Measurements from ENCODE around the gene ZNF354C. TPM values are rescaled to one million over a fixed set of nuclear protein-coding genes. Genes with fewer than 3 reads are reported as not detected.

The ZNF354C gene
- total RNA-seq, 1 donor from 2014 or later = 6.0 TPM

DNA sequence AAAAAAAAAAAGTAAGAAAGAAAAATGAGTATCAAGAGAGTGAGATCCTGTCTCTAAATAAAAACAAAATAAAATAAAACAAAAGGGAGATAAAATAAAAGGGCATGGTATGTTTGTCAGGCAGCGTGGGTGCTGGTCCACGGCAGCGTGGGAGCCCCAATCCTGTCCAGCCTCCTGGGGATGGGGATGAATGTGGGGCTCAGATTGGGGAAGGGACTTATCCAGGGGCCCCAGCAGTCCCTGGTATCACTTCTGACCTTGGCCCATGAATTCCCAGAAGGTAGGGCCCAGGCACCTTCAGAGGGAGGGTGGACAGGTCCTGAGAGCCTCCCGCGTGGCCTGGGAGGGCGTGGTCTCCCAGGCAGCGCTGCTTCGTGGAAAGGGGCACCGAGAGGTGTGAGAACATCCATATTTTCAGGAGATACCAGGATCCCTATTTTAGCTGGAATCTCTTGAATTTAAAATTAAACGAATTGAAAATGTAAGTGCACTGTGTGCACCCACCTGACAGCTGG lies 71.2 kb downstream of the ZNF354C start:
- TF ChIP-seq, protein P1, sequence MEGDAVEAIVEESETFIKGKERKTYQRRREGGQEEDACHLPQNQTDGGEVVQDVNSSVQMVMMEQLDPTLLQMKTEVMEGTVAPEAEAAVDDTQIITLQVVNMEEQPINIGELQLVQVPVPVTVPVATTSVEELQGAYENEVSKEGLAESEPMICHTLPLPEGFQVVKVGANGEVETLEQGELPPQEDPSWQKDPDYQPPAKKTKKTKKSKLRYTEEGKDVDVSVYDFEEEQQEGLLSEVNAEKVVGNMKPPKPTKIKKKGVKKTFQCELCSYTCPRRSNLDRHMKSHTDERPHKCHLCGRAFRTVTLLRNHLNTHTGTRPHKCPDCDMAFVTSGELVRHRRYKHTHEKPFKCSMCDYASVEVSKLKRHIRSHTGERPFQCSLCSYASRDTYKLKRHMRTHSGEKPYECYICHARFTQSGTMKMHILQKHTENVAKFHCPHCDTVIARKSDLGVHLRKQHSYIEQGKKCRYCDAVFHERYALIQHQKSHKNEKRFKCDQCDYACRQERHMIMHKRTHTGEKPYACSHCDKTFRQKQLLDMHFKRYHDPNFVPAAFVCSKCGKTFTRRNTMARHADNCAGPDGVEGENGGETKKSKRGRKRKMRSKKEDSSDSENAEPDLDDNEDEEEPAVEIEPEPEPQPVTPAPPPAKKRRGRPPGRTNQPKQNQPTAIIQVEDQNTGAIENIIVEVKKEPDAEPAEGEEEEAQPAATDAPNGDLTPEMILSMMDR (IDR thresholded peaks at IDR 0.05; ENCODE audit: unreplicated experiment) = no peak
- peaks cover 12% of the 10 kb centered on the region for H3K27me3 Mint-ChIP-seq (ENCODE audit: unreplicated experiment)
- H3K36me3 Mint-ChIP-seq (ENCODE audit: low read depth, unreplicated experiment) = peaks cover 13% of the 10 kb centered on the region
- H3K4me3 Mint-ChIP-seq (ENCODE audit: unreplicated experiment) = no peak overlapping the region
- H3K27ac Mint-ChIP-seq (ENCODE audit: unreplicated experiment) = no peak overlapping the region
- H3K4me1 Mint-ChIP-seq (ENCODE audit: unreplicated experiment) = no peaks in the 10 kb centered on the region
- H3K9me3 Mint-ChIP-seq (ENCODE audit: unreplicated experiment) = peaks cover 5% of the 10 kb centered on the region
- no peak for DNase-seq (ENCODE audit: low spot score)

DNA sequence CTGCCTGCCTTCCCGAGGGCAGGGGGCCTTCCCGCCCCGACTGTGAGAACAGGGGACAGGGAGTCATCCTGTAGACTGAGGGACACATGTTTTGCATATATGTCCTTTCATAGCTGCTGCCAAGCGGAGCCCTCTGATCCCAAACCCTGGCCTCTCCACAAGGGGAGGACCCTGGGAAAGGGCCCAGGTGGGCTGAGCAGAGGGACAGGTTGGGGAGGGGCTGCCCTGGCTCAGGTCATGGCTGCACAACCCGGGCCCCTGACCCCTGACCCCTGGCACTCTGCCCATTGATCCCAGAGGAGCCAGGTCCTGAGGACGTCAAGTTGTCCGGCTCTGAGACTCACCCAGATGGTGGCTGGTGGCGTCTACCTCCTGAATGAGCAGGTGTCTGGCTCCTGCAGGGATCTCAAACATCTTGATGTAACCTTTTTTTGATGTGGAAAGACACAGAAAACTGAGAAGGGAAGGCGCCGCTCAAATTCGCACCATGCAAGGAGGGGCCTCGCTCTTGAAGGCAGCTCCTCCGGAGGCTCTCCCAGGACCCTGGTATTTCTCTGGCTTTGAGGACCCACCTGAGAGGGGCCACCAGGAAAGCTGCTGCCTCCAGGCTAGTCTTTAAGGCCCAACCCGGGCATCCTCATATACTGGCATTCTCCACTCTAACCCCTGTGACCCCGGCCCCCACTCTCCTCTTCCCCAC lies 71.9 kb downstream of the ZNF354C start:
- no peak for DNase-seq (ENCODE audit: low spot score)
- H3K27me3 Mint-ChIP-seq (ENCODE audit: unreplicated experiment) = peaks cover 11% of the 10 kb centered on the region
- H3K36me3 Mint-ChIP-seq (ENCODE audit: low read depth, unreplicated experiment) = peaks cover 13% of the 10 kb centered on the region
- no peak overlapping the region for H3K27ac Mint-ChIP-seq (ENCODE audit: unreplicated experiment)
- no peak overlapping the region for H3K4me3 Mint-ChIP-seq (ENCODE audit: unreplicated experiment)
- H3K9me3 Mint-ChIP-seq (ENCODE audit: unreplicated experiment) = peaks cover 5% of the 10 kb centered on the region
- H3K4me1 Mint-ChIP-seq (ENCODE audit: unreplicated experiment) = no peaks in the 10 kb centered on the region
- TF ChIP-seq, protein P1 (IDR thresholded peaks at IDR 0.05; ENCODE audit: unreplicated experiment) = no peak

DNA sequence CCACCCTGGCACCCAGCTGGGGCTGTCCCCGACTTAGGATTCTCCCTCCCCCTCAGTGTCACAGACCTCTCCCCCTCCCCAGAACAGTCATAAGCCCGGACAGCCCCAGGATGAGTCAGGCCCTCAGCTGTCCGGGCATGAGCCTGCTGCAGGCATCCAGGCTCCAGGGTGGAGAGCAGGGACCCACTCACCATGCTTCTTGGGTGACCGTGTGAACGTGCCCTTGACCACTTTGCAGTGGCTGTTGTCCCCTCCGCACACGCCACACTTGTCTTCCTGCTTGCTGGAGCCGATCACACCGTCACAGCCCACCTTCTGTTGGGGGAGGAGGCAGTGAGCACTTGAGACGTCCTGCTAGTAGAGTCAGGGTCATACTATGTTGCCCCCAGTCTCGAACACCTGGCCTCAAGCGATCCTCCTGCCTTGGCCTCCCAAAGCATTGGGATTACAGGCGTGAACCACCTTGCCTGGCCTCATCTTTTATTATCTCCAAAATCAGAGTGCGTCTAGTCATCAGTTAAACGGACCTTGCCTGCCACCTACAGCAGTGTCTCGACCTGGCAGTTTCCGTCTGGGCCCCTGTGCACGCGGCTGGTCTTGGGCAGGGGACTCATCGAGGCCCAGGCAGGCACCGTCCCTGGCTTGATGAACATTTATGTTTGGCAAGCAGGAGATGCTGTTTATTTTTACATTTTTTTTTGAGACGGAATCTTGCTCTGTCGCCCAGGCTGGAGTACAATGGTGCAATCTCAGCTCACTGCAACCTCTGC lies 72.6 kb downstream of the ZNF354C start:
- peaks cover 13% of the 10 kb centered on the region for H3K36me3 Mint-ChIP-seq (ENCODE audit: low read depth, unreplicated experiment)
- H3K4me1 Mint-ChIP-seq (ENCODE audit: unreplicated experiment) = no peaks in the 10 kb centered on the region
- peak overlapping the region; percentile 82 for H3K4me3 Mint-ChIP-seq (ENCODE audit: unreplicated experiment)
- peaks cover 10% of the 10 kb centered on the region for H3K27me3 Mint-ChIP-seq (ENCODE audit: unreplicated experiment)
- DNase-seq (ENCODE audit: low spot score) = no peak
- peaks cover 5% of the 10 kb centered on the region for H3K9me3 Mint-ChIP-seq (ENCODE audit: unreplicated experiment)
- TF ChIP-seq, protein P1 (IDR thresholded peaks at IDR 0.05; ENCODE audit: unreplicated experiment) = no peak
- H3K27ac Mint-ChIP-seq (ENCODE audit: unreplicated experiment) = no peak overlapping the region

Other genes with a start within 250 kb of the ZNF354C start
- 23.6 TPM for gene ZNF354B, start 200.4 kb upstream of the ZNF354C start, total RNA-seq (ENCODE audit: unreplicated experiment)
- 2.8 TPM for gene ZFP2, start 164.5 kb upstream of the ZNF354C start, total RNA-seq (ENCODE audit: unreplicated experiment)
- 0.15 TPM for gene ZNF454, start 119.2 kb upstream of the ZNF354C start, total RNA-seq (ENCODE audit: unreplicated experiment)
- not detected for gene GRM6, start 65.1 kb upstream of the ZNF354C start, total RNA-seq (ENCODE audit: unreplicated experiment)
- 5.9 TPM for gene ZNF879, start 36.6 kb upstream of the ZNF354C start, total RNA-seq (ENCODE audit: unreplicated experiment)

Data from endothelial cell (in vitro differentiated cells).